K562 (cell line): Measurements from ENCODE around the gene PI4KA. TPM values are rescaled to one million over a fixed set of nuclear protein-coding genes. Genes with fewer than 3 reads are reported as not detected.
A peak's percentile ranks its signal among the peaks of the same experiment; 100 is the strongest.

Experiments
- FOXK1 ChIP-seq: sonication (generic); formaldehyde crosslinking; IDR thresholded peaks from 2 replicates; pipeline ENCODE4 v1.8.0; 2022; ENCODE audit warnings: missing genetic modification reagents, mild to moderate bottlenecking, borderline replicate concordance
- RREB1 ChIP-seq: fragments of 250-450 bp; sonication (Bioruptor Pico); IDR thresholded peaks from 2 replicates; pipeline ENCODE4 v1.4.0; 2020
- SFPQ ChIP-seq: fragments of 200-400 bp; formaldehyde crosslinking; IDR thresholded peaks from 2 replicates; pipeline ENCODE4 v1.6.1; 2017; ENCODE audit warnings: mild to moderate bottlenecking, low read depth, low read length, moderate library complexity
- UBTF ChIP-seq, 2 experiments: IDR thresholded peaks; 2 replicates each; pipeline ENCODE4 v1.6.1; 2012; ENCODE audit warnings: improper control_type of control experiment in 2 of 2, low read depth in 2 of 2, low read length in 2 of 2, borderline replicate concordance in 1 of 2
- ZBTB11 ChIP-seq, 3 experiments: fragments of 200-800 bp in 1 of 3; fragments of 250-450 bp in 1 of 3; fragments of 450-650 bp in 1 of 3; sonication (Bioruptor Pico) in 1 of 3; sonication (Bioruptor generic) in 1 of 3; formaldehyde crosslinking in 1 of 3; IDR thresholded peaks; 2 replicates each; pipeline versions ENCODE4 v1.6.1 to v1.8.0; 2016 to 2022; ENCODE audit warnings: mild to moderate bottlenecking in 2 of 3, missing genetic modification characterization in 2 of 3, missing compliant biosample characterization in 1 of 3, moderate library complexity in 1 of 3
- ZFP30 ChIP-seq: fragments of 250-450 bp; sonication (Bioruptor Pico); IDR thresholded peaks from 2 replicates; pipeline ENCODE4 v1.8.0; 2022; ENCODE audit warnings: moderate library complexity, mild to moderate bottlenecking, inconsistent platforms, borderline replicate concordance
- ZNF583 ChIP-seq: fragments of 250-450 bp; sonication (Bioruptor Pico); IDR thresholded peaks from 2 replicates; pipeline ENCODE4 v1.4.0; 2020
- polyA plus RNA-seq, 8 experiments: library from polyadenylated mRNA; depleted of rRNA in 4 of 8; stranded (reverse) in 5 of 8; unstranded in 3 of 8; fragments of >200 nt; fragmentation: Nextera tagmentation in 2 of 8; fragmentation: Illumina TruSeq in 1 of 8; extraction: Ambion mirVana in 2 of 8; extraction: Trizol in 1 of 8; gene quantifications; 2 replicates each; pipeline versions ENCODE4 v1.2.1 to v1.2.3, GENCODE V29; 2011 to 2014; ENCODE audit warnings: inconsistent platforms in 1 of 8, missing spikeins in 1 of 8
- total RNA-seq, 7 experiments: library from RNA; depleted of rRNA in 6 of 7; stranded (reverse); fragments of >200 nt in 6 of 7; fragmentation: Illumina TruSeq in 2 of 7; extraction: Trizol in 2 of 7; gene quantifications; 2 replicates each; pipeline versions ENCODE4 v1.2.1 to v1.2.3, GENCODE V29; 2011 to 2021; ENCODE audit warnings: low replicate concordance in 1 of 7
- TF ChIP-seq, protein P1 (sequence below): fragments of 200-800 bp; sonication (Bioruptor generic); IDR thresholded peaks from 2 replicates; pipeline ENCODE4 v1.6.1; 2017; ENCODE audit warnings: missing genetic modification characterization, missing compliant biosample characterization

PI4KA gene
- total and polyA plus RNA-seq, 9 of the 15 experiments (the other 6 are each of a cell fraction or from before 2014, with no cell fraction given) = 7.3 to 187 (median 84.7) TPM

GRCh38 chr22:20741008-20741633 is 117.5 kb downstream of the PI4KA start (continued):
- TF ChIP-seq RREB1 (CRISPR knock-in tag) (peak; percentile 78; the same call in 1 of the 2 replicates), ZBTB11 (CRISPR knock-in tag; IDR thresholded peaks at IDR 0.05) (0 out of 6 replicates have a peak, but pooled peaks of 1 of the 3 experiments have one; percentile 41), SFPQ (no peak), ZNF583 (CRISPR knock-in tag) (0 out of 2 replicates have a peak, but pooled peaks have one; percentile 57), UBTF (IDR thresholded peaks at IDR 0.05; ENCODE audit: borderline replicate concordance in 1 of 2, low read depth in 2 of 2, low read length in 2 of 2) (no peak), FOXK1 (CRISPR knock-in tag) (no peak), ZFP30 (CRISPR knock-in tag) (no peak)
- TF ChIP-seq, protein P1, sequence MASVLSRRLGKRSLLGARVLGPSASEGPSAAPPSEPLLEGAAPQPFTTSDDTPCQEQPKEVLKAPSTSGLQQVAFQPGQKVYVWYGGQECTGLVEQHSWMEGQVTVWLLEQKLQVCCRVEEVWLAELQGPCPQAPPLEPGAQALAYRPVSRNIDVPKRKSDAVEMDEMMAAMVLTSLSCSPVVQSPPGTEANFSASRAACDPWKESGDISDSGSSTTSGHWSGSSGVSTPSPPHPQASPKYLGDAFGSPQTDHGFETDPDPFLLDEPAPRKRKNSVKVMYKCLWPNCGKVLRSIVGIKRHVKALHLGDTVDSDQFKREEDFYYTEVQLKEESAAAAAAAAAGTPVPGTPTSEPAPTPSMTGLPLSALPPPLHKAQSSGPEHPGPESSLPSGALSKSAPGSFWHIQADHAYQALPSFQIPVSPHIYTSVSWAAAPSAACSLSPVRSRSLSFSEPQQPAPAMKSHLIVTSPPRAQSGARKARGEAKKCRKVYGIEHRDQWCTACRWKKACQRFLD (CRISPR knock-in tag) = no peak
